ENCODE results near the gene RBM17.

- no peak for TF ChIP-seq NFIC (IDR thresholded peaks at IDR 0.05)
- no peak for TF ChIP-seq USF1 (IDR thresholded peaks at IDR 0.05)
- TF ChIP-seq EGR1 (IDR thresholded peaks at IDR 0.05) = no peak
- no peak for TF ChIP-seq REST (IDR thresholded peaks at IDR 0.05; ENCODE audit: low read depth)
- TF ChIP-seq CEBPB (IDR thresholded peaks at IDR 0.05) = no peak
Measured at GRCh38 chr10:6083523-6084475, 5.0 kb upstream of the RBM17 start.
